Peyer's patch (tissue), 4 donors: Measurements from ENCODE around the gene GRIA4. TPM values are rescaled to one million over a fixed set of nuclear protein-coding genes. Genes with fewer than 3 reads are reported as not detected.

Experiments
- DNase-seq, 3 donors: peaks; one replicate each; pipeline ENCODE4 v3.0.0-alpha.2; 2017 to 2019
- H3K27ac ChIP-seq, 4 donors: fragments of 200-600 bp; sonication (generic); one replicate each; pipeline ENCODE4 v1.5.1; 2016 to 2019
- H3K27me3 ChIP-seq, 2 donors: fragments of 200-600 bp; sonication (generic); one replicate each; pipeline ENCODE4 v1.5.1; 2019
- H3K36me3 ChIP-seq, 3 donors: fragments of 200-600 bp; sonication (generic); one replicate each; pipeline ENCODE4 v1.5.1; 2016 to 2019
- H3K4me1 ChIP-seq, 4 donors: fragments of 200-600 bp; sonication (generic); one replicate each; pipeline ENCODE4 v1.5.1; 2016 to 2019
- H3K4me3 ChIP-seq, 4 donors: fragments of 200-600 bp; sonication (generic); 1 replicate in 3 of 4; 2 replicates in 1 of 4; pipeline ENCODE4 v1.5.1; 2016 to 2019; ENCODE audit warnings: mild to moderate bottlenecking in 1 of 4
- H3K9me3 ChIP-seq, 4 donors: fragments of 200-600 bp; sonication (generic); one replicate each; pipeline ENCODE4 v1.5.1; 2016 to 2019; ENCODE audit warnings: mild to moderate bottlenecking in 1 of 4
- CTCF ChIP-seq, 6 experiments: fragments of 450-650 bp in 4 of 6; fragments of 200-600 bp in 2 of 6; sonication (generic) in 1 of 6; IDR thresholded peaks; one replicate each; pipeline ENCODE4 v1.5.1; 2017 to 2019; ENCODE audit warnings: antibody characterized with exemption in 6 of 6, mild to moderate bottlenecking in 3 of 6, moderate library complexity in 1 of 6
- POLR2A ChIP-seq, 2 donors: fragments of 450-650 bp; IDR thresholded peaks; one replicate each; pipeline ENCODE4 v1.5.1; 2017; ENCODE audit warnings: antibody characterized with exemption in 2 of 2, mild to moderate bottlenecking in 2 of 2, moderate library complexity in 2 of 2
- total RNA-seq, 4 donors: library from RNA; depleted of rRNA; stranded (reverse); fragments of >200 nt; gene quantifications; one replicate each; pipeline ENCODE4 v1.1.0, GENCODE V29; 2016

GRIA4 gene
- total RNA-seq, 4 donors from 2014 or later = 9.9 to 87.8 (median 36.6) TPM

GRCh38 chr11:105969756-105970155 lies 359.9 kb downstream of the GRIA4 start:
- Histone ChIP-seq H3K4me1 (no peaks in the 10 kb centered on the region), H3K27me3 (no peaks in the 10 kb centered on the region), H3K36me3 (no peaks in the 10 kb centered on the region), H3K4me3 (no peak overlapping the region), H3K9me3 (no peaks in the 10 kb centered on the region), H3K27ac (no peak overlapping the region)
- no peak for TF ChIP-seq CTCF (IDR thresholded peaks at IDR 0.05)
- no peak for TF ChIP-seq POLR2A (IDR thresholded peaks at IDR 0.05)
- DNase-seq = no peak

GRCh38 chr11:105975128-105975527 lies 365.3 kb downstream of the GRIA4 start:
- no peak overlapping the region for H3K27ac ChIP-seq
- no peak for DNase-seq
- no peak overlapping the region for H3K4me3 ChIP-seq
- no peaks in the 10 kb centered on the region for H3K36me3 ChIP-seq
- H3K27me3 ChIP-seq = no peaks in the 10 kb centered on the region
- H3K4me1 ChIP-seq = no peaks in the 10 kb centered on the region
- H3K9me3 ChIP-seq = no peaks in the 10 kb centered on the region
- TF ChIP-seq POLR2A (IDR thresholded peaks at IDR 0.05) (no peak), CTCF (IDR thresholded peaks at IDR 0.05) (no peak)

- Histone ChIP-seq H3K36me3 (no peaks in the 10 kb centered on the region), H3K27ac (no peak overlapping the region), H3K4me3 (no peak overlapping the region), H3K27me3 (no peaks in the 10 kb centered on the region), H3K9me3 (no peaks in the 10 kb centered on the region), H3K4me1 (no peaks in the 10 kb centered on the region)
- TF ChIP-seq POLR2A (IDR thresholded peaks at IDR 0.05) = no peak
- no peak for TF ChIP-seq CTCF (IDR thresholded peaks at IDR 0.05)
- DNase-seq = no peak
Measured at GRCh38 chr11:105979997-105980703, 370.3 kb downstream of the GRIA4 start.

GRCh38 chr11:105986554-105986953 lies 376.7 kb downstream of the GRIA4 start:
- Histone ChIP-seq H3K4me1 (no peaks in the 10 kb centered on the region), H3K27me3 (no peaks in the 10 kb centered on the region), H3K4me3 (no peak overlapping the region), H3K27ac (no peak overlapping the region), H3K36me3 (no peaks in the 10 kb centered on the region), H3K9me3 (no peaks in the 10 kb centered on the region)
- TF ChIP-seq CTCF (IDR thresholded peaks at IDR 0.05) (no peak), POLR2A (IDR thresholded peaks at IDR 0.05) (no peak)
- no peak for DNase-seq

- H3K4me3 ChIP-seq = no peak overlapping the region
- H3K4me1 ChIP-seq = no peaks in the 10 kb centered on the region
- H3K27ac ChIP-seq = no peak overlapping the region
- no peaks in the 10 kb centered on the region for H3K9me3 ChIP-seq
- TF ChIP-seq CTCF (IDR thresholded peaks at IDR 0.05) (no peak), POLR2A (IDR thresholded peaks at IDR 0.05) (no peak)
- no peaks in the 10 kb centered on the region for H3K27me3 ChIP-seq
- no peak for DNase-seq
- H3K36me3 ChIP-seq = no peaks in the 10 kb centered on the region
Measured at GRCh38 chr11:105988197-105988596, 378.3 kb downstream of the GRIA4 start.
